Left ventricle myocardium inferior (tissue), 1 donor: ENCODE results near the gene SESTD1. TPM values are rescaled to one million over a fixed set of nuclear protein-coding genes. Genes with fewer than 3 reads are reported as not detected.
"Not testable (repeated sequence)": the region's sequence is repeated elsewhere in the genome, so short reads cannot be mapped to it uniquely, and the experiment has no call there.

Experiments
- DNase-seq: peaks from one replicate; pipeline ENCODE4 v3.0.0-alpha.2; 2020
- H3K27ac ChIP-seq: fragments of 200-600 bp; replicated peaks from 2 replicates; pipeline ENCODE4 v1.8.0; 2021
- H3K27me3 ChIP-seq: fragments of 200-600 bp; 2 replicates; pipeline ENCODE4 v1.8.0; 2021; ENCODE audit warnings: low read depth
- H3K36me3 ChIP-seq: fragments of 200-600 bp; 2 replicates; pipeline ENCODE4 v1.8.0; 2021
- H3K4me1 ChIP-seq: fragments of 200-600 bp; 2 replicates; pipeline ENCODE4 v1.8.0; 2021
- H3K4me3 ChIP-seq: fragments of 200-600 bp; 2 replicates; pipeline ENCODE4 v1.8.0; 2021; ENCODE audit warnings: mild to moderate bottlenecking, moderate library complexity
- H3K9me3 ChIP-seq: fragments of 200-600 bp; replicated peaks from 2 replicates; pipeline ENCODE4 v1.8.0; 2021
- CTCF ChIP-seq: fragments of 200-600 bp; IDR thresholded peaks from 2 replicates; pipeline ENCODE4 v1.8.0; 2021; ENCODE audit warnings: antibody characterized with exemption, mild to moderate bottlenecking, borderline replicate concordance
- intact Hi-C: fragments of 100-400 bp; cut with micrococcal nuclease; formaldehyde crosslinking; loops from one replicate; pipeline ENCODE4 v1.11.0; 2022
- total RNA-seq: library from RNA; stranded (reverse); fragmentation: NEBNext Ultra II Directional; extraction: Animal tissue kit (Norgen Biotek cat#: 25700); gene quantifications from one replicate; pipeline ENCODE4 v1.2.1, GENCODE V29; 2021
- donor health status: DM: no; HTN: yes; CAD: no; lungs with severe emphysema.

Gene SESTD1
- total RNA-seq, 1 donor from 2014 or later = 33.7 TPM

DNA sequence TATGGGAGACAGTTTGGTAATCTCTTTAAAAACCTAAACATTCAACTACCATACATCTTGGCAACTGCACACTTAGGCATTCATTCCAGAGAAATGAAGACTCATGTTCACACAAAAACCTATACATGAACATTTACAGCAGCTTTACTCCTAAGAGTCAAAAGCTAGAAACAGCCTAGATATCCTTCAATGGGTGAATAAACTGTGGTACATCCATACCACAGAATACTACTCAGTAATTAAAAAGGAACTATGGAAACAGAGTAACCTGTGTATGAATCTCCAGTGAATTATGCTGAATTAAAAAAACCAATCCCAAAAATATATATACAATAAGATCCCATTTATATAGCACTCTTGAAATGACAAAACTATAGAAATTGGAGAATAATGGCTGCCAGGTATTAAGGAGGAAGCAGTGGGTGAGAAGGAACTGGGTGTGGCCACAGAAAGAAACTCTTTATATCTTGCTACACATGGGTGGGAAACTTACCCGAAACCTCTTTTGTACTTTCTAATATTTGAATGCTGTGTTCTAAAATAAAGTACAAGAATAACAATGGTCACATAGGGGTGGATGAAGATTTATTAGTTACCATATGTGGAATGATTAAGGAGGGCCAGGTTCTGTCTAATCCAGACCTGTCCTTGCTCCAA is 13.7 kb downstream of the SESTD1 start:
- Histone ChIP-seq H3K27ac (no peak overlapping the region), H3K36me3 (no peaks in the 10 kb centered on the region), H3K27me3 (no peaks in the 10 kb centered on the region), H3K9me3 (peaks cover 11% of the 10 kb centered on the region), H3K4me3 (no peak overlapping the region), H3K4me1 (peaks cover 26% of the 10 kb centered on the region)
- TF ChIP-seq CTCF = no peak
- intact Hi-C loops = no loop called here
- no peak for DNase-seq

DNA sequence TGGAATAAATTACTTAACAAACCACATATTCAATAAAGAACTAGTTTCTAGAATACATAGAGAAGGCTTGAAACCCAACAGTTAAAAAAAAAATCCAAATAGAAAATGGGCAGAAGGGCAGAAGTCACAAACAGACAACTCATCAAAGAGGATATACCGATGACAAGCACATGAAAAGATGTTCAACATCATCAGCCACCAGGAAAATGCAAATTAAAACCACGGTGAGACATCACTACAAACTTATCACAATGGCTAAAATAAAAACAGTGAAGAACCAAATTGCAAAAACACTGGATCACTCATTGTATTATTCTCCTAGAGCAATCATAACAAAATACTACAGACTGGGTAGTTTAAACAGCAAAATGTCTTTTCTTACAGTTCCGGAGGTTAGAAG is 14.5 kb downstream of the SESTD1 start:
- intact Hi-C loops = no loop called here
- peaks cover 26% of the 10 kb centered on the region for H3K4me1 ChIP-seq
- no peak for TF ChIP-seq CTCF

GRCh38 chr2:179248024-179248348 is 16.6 kb downstream of the SESTD1 start:
- TF ChIP-seq CTCF = no peak
- Histone ChIP-seq H3K27ac (no peak overlapping the region), H3K9me3 (peaks cover 7% of the 10 kb centered on the region), H3K4me1 (peaks cover 19% of the 10 kb centered on the region), H3K36me3 (no peaks in the 10 kb centered on the region), H3K27me3 (no peaks in the 10 kb centered on the region), H3K4me3 (no peak overlapping the region)
- no peak for DNase-seq
- intact Hi-C loops = no loop called here

More for the DNA sequence above, 14.5 kb downstream of the SESTD1 start:
- Histone ChIP-seq H3K27ac (no peak overlapping the region), H3K9me3 (peaks cover 7% of the 10 kb centered on the region), H3K4me3 (no peak overlapping the region), H3K36me3 (no peaks in the 10 kb centered on the region), H3K27me3 (no peaks in the 10 kb centered on the region)
- no peak for DNase-seq

GRCh38 chr2:179247318-179248023 is 17.2 kb downstream of the SESTD1 start:
- no peak for TF ChIP-seq CTCF
- peaks cover 7% of the 10 kb centered on the region for H3K9me3 ChIP-seq

GRCh38 chr2:179245843-179246242 is 18.8 kb downstream of the SESTD1 start:
- H3K27me3 ChIP-seq, H3K27ac ChIP-seq, H3K36me3 ChIP-seq, intact Hi-C loops, H3K9me3 ChIP-seq, H3K4me3 ChIP-seq, DNase-seq: not testable (repeated sequence)
- peaks cover 14% of the 10 kb centered on the region for H3K4me1 ChIP-seq

More at GRCh38 chr2:179247318-179248023, 17.2 kb downstream of the SESTD1 start:
- Histone ChIP-seq H3K27me3 (no peaks in the 10 kb centered on the region), H3K36me3 (no peaks in the 10 kb centered on the region), H3K4me1 (peaks cover 14% of the 10 kb centered on the region), H3K4me3 (no peak overlapping the region), H3K27ac (no peak overlapping the region)
- intact Hi-C loops = no loop called here
- DNase-seq = no peak

DNA sequence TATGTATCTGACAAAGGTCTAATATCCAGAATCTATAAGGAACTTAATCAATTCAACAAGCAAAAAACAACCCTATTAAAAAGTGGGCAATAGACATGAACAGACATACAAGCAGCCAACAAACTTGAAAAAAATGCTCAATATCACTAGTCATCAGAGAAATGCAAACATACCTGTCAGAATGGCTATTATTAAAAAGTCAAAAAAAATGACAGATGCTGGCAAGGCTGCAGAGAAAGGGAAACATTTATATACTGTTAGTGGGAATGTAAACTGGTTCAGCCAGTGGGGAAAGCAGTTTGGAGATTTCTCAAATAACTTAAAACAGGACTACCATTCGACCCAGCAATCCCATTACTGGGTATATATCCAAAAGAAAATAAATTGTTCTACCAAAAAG is 21.6 kb downstream of the SESTD1 start:
- no peaks in the 10 kb centered on the region for H3K27me3 ChIP-seq
- no peak for TF ChIP-seq CTCF
- no peak for DNase-seq
- H3K4me1 ChIP-seq = peaks cover 39% of the 10 kb centered on the region
- H3K4me3 ChIP-seq = no peak overlapping the region
- no peak overlapping the region for H3K27ac ChIP-seq
- no peaks in the 10 kb centered on the region for H3K9me3 ChIP-seq
- no peaks in the 10 kb centered on the region for H3K36me3 ChIP-seq
- intact Hi-C loops = no loop called here
